HCEC 1CT (cell line): ENCODE measurements around the gene NUB1.

Source experiments
- DNase-seq: peaks from one replicate; pipeline ENCODE4 v3.0.0-alpha.2; 2017

Gene NUB1

GRCh38 chr7:151348970-151349369 lies 7.4 kb downstream of the NUB1 start:
- no peak for DNase-seq

GRCh38 chr7:151349507-151349853 lies 7.9 kb downstream of the NUB1 start:
- DNase-seq: no peak

GRCh38 chr7:151351027-151351426 lies 9.4 kb downstream of the NUB1 start:
- DNase-seq: no peak

GRCh38 chr7:151351967-151352366 lies 10.4 kb downstream of the NUB1 start:
- DNase-seq: no peak

- no peak for DNase-seq
These were observed 10.9 kb downstream of the NUB1 start for GRCh38 chr7:151352512-151352911.

- no peak for DNase-seq
These were observed 19.8 kb downstream of the NUB1 start for GRCh38 chr7:151361193-151361959.

- no peak for DNase-seq
These were observed 21.6 kb downstream of the NUB1 start for GRCh38 chr7:151363182-151363581.

- DNase-seq: no peak
These were observed 24.7 kb downstream of the NUB1 start for GRCh38 chr7:151366166-151366879.

GRCh38 chr7:151366880-151367222 lies 25.2 kb downstream of the NUB1 start:
- DNase-seq: peak; percentile 77

GRCh38 chr7:151367284-151367683 lies 25.7 kb downstream of the NUB1 start:
- peak; percentile 41 for DNase-seq

GRCh38 chr7:151368136-151368571 lies 26.5 kb downstream of the NUB1 start:
- DNase-seq: peak; percentile 72

- no peak for DNase-seq
These were observed 29.7 kb downstream of the NUB1 start for GRCh38 chr7:151371266-151371665.

- no peak for DNase-seq
These were observed 31.1 kb downstream of the NUB1 start for GRCh38 chr7:151372612-151373265.

- DNase-seq: no peak
These were observed 32.0 kb downstream of the NUB1 start for GRCh38 chr7:151373599-151373998.

- DNase-seq: no peak
These were observed 32.5 kb downstream of the NUB1 start for GRCh38 chr7:151374139-151374538.

GRCh38 chr7:151374726-151375125 lies 33.1 kb downstream of the NUB1 start:
- no peak for DNase-seq

- no peak for DNase-seq
These were observed 34.1 kb downstream of the NUB1 start for GRCh38 chr7:151375530-151376217.

GRCh38 chr7:151376218-151376902 lies 34.7 kb downstream of the NUB1 start:
- no peak for DNase-seq

- no peak for DNase-seq
These were observed 35.8 kb downstream of the NUB1 start for GRCh38 chr7:151377406-151377805.

- no peak for DNase-seq
These were observed 36.4 kb downstream of the NUB1 start for GRCh38 chr7:151378011-151378410.

GRCh38 chr7:151378496-151379192 lies 37.0 kb downstream of the NUB1 start:
- DNase-seq: no peak

- DNase-seq: no peak
These were observed 37.5 kb downstream of the NUB1 start for GRCh38 chr7:151379193-151379520.
